SKM-1 treated with dmso at 0.1 percent for 144 hours (cell line): ENCODE results near the gene MRTFA.
"Not testable (repeated sequence)": the region's sequence is repeated elsewhere in the genome, so short reads cannot be mapped to it uniquely, and the experiment has no call there.

Experiments
- DNase-seq: peaks from one replicate; lab custom pipeline; 2025; ENCODE audit not compliant: unreplicated experiment; lab: John Stamatoyannopoulos, UW

The MRTFA gene

GRCh38 chr22:40660730-40661129, 24.2 kb upstream of the MRTFA start:
- DNase-seq: peak; percentile 12

GRCh38 chr22:40659166-40659565, 22.6 kb upstream of the MRTFA start:
- DNase-seq: no peak

- DNase-seq: not testable (repeated sequence)
Measured at GRCh38 chr22:40656651-40657050, 20.1 kb upstream of the MRTFA start.

GRCh38 chr22:40655941-40656340, 19.4 kb upstream of the MRTFA start:
- DNase-seq: not testable (repeated sequence)

GRCh38 chr22:40654522-40655167, 18.1 kb upstream of the MRTFA start:
- no peak for DNase-seq

- no peak for DNase-seq
Measured at GRCh38 chr22:40653361-40653760, 16.8 kb upstream of the MRTFA start.

GRCh38 chr22:40651563-40652501, 15.3 kb upstream of the MRTFA start:
- DNase-seq: peak; percentile 82

GRCh38 chr22:40651057-40651456, 14.5 kb upstream of the MRTFA start:
- no peak for DNase-seq

GRCh38 chr22:40648386-40648785, 11.9 kb upstream of the MRTFA start:
- no peak for DNase-seq

- DNase-seq: no peak
Measured at GRCh38 chr22:40645579-40646197, 9.2 kb upstream of the MRTFA start.

GRCh38 chr22:40642316-40642715, 5.8 kb upstream of the MRTFA start:
- DNase-seq: no peak

- no peak for DNase-seq
Measured at GRCh38 chr22:40641269-40641668, 4.8 kb upstream of the MRTFA start.

GRCh38 chr22:40638261-40638660, 1.7 kb upstream of the MRTFA start:
- no peak for DNase-seq

- DNase-seq: peak; percentile 95
Measured at GRCh38 chr22:40637183-40638150, 948 bp upstream of the MRTFA start.

- DNase-seq: no peak
Measured at GRCh38 chr22:40635940-40636379, 559 bp downstream of the MRTFA start.

GRCh38 chr22:40635043-40635939, 1.2 kb downstream of the MRTFA start:
- DNase-seq: no peak

- DNase-seq: no peak
Measured at GRCh38 chr22:40634119-40634903, 2.2 kb downstream of the MRTFA start.

GRCh38 chr22:40633036-40633435, 3.5 kb downstream of the MRTFA start:
- DNase-seq: no peak

GRCh38 chr22:40631925-40632324, 4.6 kb downstream of the MRTFA start:
- DNase-seq: no peak
